OCI-LY1 (cell line): Measurements from ENCODE around the gene ITM2B.

ENCODE experiments used
- EZH2 ChIP-seq: fragments of 200-600 bp; sonication (generic), shearing (Covaris generic); IDR thresholded peaks from 2 replicates; pipeline ENCODE4 v1.8.0; 2017; ENCODE audit warnings: borderline replicate concordance, mixed run types, mild to moderate bottlenecking, antibody characterized with exemption, low read length, moderate library complexity, mixed read lengths
- TF ChIP-seq, protein P1 (sequence below): fragments of 200-600 bp; sonication (generic), shearing (Covaris generic); IDR thresholded peaks from 2 replicates; pipeline ENCODE4 v1.5.1; 2017; ENCODE audit warnings: mild to moderate bottlenecking, antibody characterized with exemption, low read length, moderate library complexity, mixed read lengths

DNA sequence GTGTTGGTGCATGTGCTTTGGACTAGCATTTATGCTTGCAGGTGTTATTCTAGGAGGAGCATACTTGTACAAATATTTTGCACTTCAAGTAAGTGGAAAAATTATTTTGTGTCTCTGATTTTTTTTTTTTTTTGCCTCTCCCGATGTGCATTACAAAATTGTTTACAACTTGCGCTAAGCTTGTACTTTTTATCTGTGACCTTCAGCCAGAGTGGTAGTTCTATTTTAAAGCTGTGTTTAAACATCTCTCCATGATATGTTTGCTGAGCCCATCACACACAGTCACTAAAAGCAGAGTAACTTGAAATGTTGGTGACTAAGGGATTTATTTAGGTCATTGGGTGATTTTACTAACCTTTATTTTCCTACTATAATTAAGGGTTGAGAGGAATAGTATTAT lies 20.8 kb downstream of the ITM2B start:
- TF ChIP-seq, protein P1, sequence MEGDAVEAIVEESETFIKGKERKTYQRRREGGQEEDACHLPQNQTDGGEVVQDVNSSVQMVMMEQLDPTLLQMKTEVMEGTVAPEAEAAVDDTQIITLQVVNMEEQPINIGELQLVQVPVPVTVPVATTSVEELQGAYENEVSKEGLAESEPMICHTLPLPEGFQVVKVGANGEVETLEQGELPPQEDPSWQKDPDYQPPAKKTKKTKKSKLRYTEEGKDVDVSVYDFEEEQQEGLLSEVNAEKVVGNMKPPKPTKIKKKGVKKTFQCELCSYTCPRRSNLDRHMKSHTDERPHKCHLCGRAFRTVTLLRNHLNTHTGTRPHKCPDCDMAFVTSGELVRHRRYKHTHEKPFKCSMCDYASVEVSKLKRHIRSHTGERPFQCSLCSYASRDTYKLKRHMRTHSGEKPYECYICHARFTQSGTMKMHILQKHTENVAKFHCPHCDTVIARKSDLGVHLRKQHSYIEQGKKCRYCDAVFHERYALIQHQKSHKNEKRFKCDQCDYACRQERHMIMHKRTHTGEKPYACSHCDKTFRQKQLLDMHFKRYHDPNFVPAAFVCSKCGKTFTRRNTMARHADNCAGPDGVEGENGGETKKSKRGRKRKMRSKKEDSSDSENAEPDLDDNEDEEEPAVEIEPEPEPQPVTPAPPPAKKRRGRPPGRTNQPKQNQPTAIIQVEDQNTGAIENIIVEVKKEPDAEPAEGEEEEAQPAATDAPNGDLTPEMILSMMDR: no peak
- TF ChIP-seq EZH2: no peak
